DMS53 (cell line): ENCODE measurements around the gene KMT2C.
A peak's percentile ranks its signal among the peaks of the same experiment; 100 is the strongest.
"Not testable (repeated sequence)": the region's sequence is repeated elsewhere in the genome, so short reads cannot be mapped to it uniquely, and the experiment has no call there.

ENCODE experiments used
- DNase-seq: peaks from one replicate; lab custom pipeline; 2025; lab: John Stamatoyannopoulos, UW

KMT2C gene

DNA sequence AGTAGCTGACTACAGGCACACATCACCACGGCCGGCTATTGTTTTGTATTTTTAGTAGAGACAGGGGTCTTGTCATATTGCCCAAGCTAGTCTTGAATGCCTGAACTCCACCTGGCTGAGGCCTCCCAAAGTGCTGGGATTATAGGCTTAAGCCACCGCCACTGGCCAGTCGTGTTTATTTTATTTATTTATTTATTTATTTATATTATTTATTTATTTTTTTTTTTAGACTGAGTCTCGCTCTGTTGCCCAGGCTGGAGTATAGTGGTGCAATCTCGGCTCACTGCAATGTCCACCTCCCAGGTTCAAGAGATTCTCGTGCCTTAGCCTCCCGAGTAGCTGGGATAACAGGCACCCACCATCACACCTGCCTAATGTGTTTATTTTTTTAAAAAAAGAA lies 6.0 kb upstream of the KMT2C start:
- DNase-seq: not testable (repeated sequence)

GRCh38 chr7:152441168-152441567 lies 5.4 kb upstream of the KMT2C start:
- DNase-seq: not testable (repeated sequence)

DNA sequence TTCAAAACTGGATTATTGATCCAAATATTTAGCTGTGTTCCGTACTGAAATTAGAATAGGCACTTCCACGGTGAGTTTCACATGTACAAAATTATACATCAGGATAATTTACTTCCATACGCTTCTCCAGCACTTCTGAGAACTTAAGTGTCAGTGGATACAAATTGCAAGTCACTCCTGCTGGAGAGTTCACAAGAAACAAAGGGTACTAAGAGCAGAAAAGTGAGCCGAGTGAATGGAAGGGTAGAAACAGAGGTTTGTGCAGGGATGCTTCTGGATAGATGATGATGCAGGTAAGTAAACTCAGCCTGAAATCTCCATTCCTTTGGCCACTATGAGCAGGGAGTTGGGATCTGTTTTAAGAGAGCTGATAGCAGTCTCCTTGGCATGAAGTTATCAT lies 2.2 kb upstream of the KMT2C start:
- DNase-seq: not testable (repeated sequence)

GRCh38 chr7:152436931-152437575 lies 1.2 kb upstream of the KMT2C start:
- DNase-seq: not testable (repeated sequence)

- DNase-seq: peak; percentile 99
Observed at GRCh38 chr7:152436111-152436930, 518 bp upstream of the KMT2C start.

DNA sequence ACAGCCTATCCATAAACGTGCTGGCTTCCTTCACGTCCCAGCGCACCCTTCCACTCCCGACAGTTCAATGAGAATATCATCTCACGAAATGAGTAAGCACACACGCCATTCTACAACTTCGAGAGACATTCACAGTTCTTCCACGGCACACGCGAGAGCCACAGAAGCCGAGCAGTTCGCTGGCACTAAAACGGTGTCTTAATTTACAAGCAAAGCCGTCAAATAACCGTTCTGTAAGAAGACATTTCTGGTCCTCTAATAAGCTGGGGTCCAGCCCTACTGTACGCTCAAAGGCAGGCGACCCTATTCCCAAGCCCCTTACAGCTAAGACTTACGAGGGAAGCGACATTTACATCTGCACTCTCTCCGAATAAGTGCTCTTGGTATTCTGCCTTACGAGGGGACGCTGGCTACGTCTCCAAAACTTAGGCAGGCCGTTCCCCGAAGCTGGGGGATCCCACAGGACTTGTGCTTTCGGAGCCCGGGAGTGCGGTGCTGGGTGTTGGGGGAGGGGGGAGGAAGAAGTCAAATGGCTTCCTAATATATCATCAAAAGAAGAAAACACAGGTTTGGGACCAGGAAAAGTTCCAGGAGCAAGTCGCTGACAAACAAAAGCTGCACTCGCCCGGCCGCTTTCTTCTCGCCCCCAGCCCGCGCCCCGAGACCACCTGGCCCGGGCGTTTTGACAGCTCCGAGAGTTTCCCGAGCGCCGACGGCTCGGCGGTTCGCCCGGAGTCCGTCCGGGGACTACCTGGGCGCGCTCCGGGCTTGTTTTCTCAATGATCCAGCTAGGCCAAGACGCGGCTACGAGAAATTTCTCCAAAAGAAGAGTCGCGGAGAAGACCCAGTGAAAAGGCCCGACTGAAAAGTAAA lies 1.1 kb downstream of the KMT2C start:
- peak; percentile 70 for DNase-seq

GRCh38 chr7:152433721-152434490 lies 1.9 kb downstream of the KMT2C start:
- not testable (repeated sequence) for DNase-seq

- DNase-seq: not testable (repeated sequence)
Observed at GRCh38 chr7:152432735-152433134, 3.1 kb downstream of the KMT2C start.

- no peak for DNase-seq
Observed at GRCh38 chr7:152430854-152431253, 4.9 kb downstream of the KMT2C start.

DNA sequence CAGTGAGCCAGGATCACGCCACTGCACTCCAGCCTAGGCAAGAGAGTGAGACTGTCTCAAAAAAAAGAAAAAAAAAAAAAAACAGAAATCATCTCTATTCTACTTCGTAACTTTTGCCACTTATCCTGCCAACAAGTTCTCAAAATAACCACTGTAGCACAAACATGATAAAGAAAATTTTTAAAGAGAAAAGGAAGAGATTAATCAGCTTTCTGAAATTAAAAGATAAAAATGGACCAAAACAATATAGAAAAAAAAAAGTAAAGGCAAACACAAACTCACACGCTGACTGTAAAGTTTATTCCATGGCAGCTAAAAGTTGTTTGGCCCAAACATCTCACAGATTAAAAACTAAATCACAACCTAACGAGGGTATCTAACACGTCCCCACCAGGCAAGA lies 5.7 kb downstream of the KMT2C start:
- not testable (repeated sequence) for DNase-seq

GRCh38 chr7:152424348-152425108 lies 11.3 kb downstream of the KMT2C start:
- no peak for DNase-seq

GRCh38 chr7:152423991-152424347 lies 11.8 kb downstream of the KMT2C start:
- no peak for DNase-seq

DNA sequence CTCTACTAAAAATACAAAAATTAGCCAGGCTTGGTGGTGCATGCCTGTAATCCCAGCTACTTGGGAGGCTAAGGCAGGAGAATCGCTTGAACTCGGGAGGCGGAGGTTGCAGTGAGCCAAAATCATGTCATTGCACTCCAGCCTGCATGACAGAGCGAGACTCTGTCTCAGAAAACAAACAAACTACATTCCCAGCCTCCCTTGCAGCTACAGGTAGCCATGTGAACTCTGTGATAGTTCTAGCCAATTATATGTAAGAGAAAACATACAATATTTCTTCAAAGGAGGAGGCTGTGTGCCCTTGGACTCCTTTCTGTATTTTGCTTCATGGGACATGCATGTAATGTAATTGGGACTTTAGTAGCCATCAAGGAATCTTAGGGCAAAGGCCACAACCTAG lies 12.6 kb downstream of the KMT2C start:
- DNase-seq: not testable (repeated sequence)

DNA sequence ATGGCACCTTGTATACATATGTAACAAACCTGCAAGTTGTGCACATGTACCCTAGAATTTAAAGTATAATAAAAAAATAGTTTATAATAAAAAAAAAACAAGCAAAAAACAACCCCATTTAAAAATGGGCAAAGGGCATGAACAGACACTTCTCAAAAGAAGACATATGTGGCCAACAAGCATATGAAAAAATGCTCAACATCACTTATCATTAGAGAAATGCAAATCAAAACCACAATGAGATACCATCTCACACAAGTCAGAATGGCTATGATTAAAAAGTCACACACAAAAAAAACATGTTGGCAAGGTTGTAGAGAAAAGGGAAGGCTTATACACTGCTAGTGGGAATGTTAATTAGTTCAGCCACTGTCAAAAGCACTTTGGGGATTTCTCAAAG lies 14.9 kb downstream of the KMT2C start:
- DNase-seq: not testable (repeated sequence)

- DNase-seq: no peak
Observed at GRCh38 chr7:152419473-152420429, 16.1 kb downstream of the KMT2C start.

- no peak for DNase-seq
Observed at GRCh38 chr7:152414779-152415178, 21.0 kb downstream of the KMT2C start.

DNA sequence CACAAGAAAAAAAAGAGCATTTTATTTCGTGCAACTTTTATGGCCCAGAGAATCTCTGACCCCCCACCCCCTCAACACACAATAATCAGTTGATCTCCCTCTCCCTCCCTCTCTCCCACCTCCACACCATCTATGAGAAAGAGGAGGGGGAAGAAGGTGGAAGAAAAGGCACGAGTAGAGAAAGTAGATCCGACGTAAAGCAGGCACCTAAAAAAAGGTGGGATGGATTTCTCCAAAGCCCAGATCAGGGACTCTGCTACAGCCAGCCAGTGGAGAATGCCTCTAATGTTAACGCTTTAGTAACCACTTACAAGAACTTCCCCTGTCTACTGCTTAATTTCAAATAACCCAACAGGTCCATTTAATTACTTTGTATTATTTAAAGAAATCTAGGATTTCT lies 24.4 kb downstream of the KMT2C start:
- DNase-seq: no peak

- DNase-seq: no peak
Observed at GRCh38 chr7:152406491-152406890, 29.3 kb downstream of the KMT2C start.

- DNase-seq: not testable (repeated sequence)
Observed at GRCh38 chr7:152406030-152406429, 29.8 kb downstream of the KMT2C start.

GRCh38 chr7:152403726-152404125 lies 32.1 kb downstream of the KMT2C start:
- no peak for DNase-seq
